ENCODE measurements around the gene RAD51.

The RAD51 gene

DNA sequence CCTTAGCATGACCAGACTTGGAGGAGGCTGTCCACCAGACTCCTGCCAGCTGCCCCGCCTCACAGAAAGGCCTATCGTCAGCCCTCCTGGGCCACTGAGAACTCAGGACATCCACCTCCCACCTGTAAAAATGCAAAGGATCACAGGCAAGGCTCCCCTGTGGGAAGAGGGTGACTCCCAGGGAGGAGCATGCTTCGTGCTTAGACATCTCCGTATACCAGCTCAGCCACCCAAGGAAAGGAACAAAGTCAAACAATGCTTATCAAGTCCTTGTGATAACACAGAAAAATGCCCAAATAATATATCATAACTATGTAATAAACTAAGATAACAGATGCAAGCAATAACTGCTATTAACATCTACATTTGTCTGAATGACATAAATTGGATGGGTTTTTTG is 55.9 kb downstream of the RAD51 start:
- H2BK5ac ChIP-seq (ENCODE audit: low read length) = no peak overlapping the region
- H4K8ac ChIP-seq (ENCODE audit: low read depth, low read length) = no peak overlapping the region
- H2BK120ac ChIP-seq (ENCODE audit: low read depth, low read length) = no peak overlapping the region
- H3K4me2 ChIP-seq (ENCODE audit: insufficient read depth, low read length, poor library complexity, severe bottlenecking) = no peak overlapping the region
- H3K27me3 ChIP-seq (ENCODE audit: control insufficient read depth in 3 of 3, insufficient read depth in 3 of 3, low read depth in 1 of 3, low read length in 3 of 3) = no peaks in the 10 kb centered on the region
- no peak overlapping the region for H4K91ac ChIP-seq (ENCODE audit: low read depth, low read length, poor library complexity)
- H3K23ac ChIP-seq (ENCODE audit: low read depth, low read length, poor library complexity) = no peak overlapping the region
- H3K4me1 ChIP-seq (ENCODE audit: control insufficient read depth in 2 of 2, insufficient read depth in 1 of 2, low read depth in 1 of 2, low read length in 2 of 2) = peaks cover 2 to 3% of the 10 kb centered on the region in 2 donors
- peaks cover 10 to 52% of the 10 kb centered on the region in 2 donors for H3K36me3 ChIP-seq (replicated peaks in 1 of 2; ENCODE audit: control insufficient read depth in 2 of 2, insufficient read depth in 2 of 2, low read length in 2 of 2)
- H3K27ac ChIP-seq (replicated peaks; ENCODE audit: low read length) = no peak overlapping the region
- no peak overlapping the region for H3K14ac ChIP-seq (ENCODE audit: low read length)
- WGBS, 2 donors (ENCODE audit: extremely low coverage in 2 of 2, insufficient read length in 2 of 2, insufficient replicate concordance in 1 of 2) = no CpG with 5 or more reads among the region's 4 CpGs
- H2BK12ac ChIP-seq (ENCODE audit: low read length) = no peak overlapping the region
- H2BK15ac ChIP-seq (ENCODE audit: low read length) = no peak overlapping the region
- no peak overlapping the region for H3K9ac ChIP-seq (ENCODE audit: low read depth, low read length, poor library complexity)
- H3K9me3 ChIP-seq (replicated peaks in 1 of 2; ENCODE audit: control insufficient read depth in 2 of 2, insufficient read depth in 1 of 2, low read depth in 1 of 2, low read length in 2 of 2) = no peaks in the 10 kb centered on the region
- no peak overlapping the region for H3K18ac ChIP-seq (ENCODE audit: low read length)
- peaks cover 8% of the 10 kb centered on the region for H3K79me1 ChIP-seq (ENCODE audit: low read depth, low read length)
- no peak overlapping the region for H3K4ac ChIP-seq (ENCODE audit: low read length)
- DNase-seq (ENCODE audit: low spot score) = no peak
- no peak overlapping the region for H2AK5ac ChIP-seq (ENCODE audit: low read depth, low read length)
- H3K4me3 ChIP-seq (ENCODE audit: low read length in 2 of 2) = no peak overlapping the region
- H2AFZ ChIP-seq (ENCODE audit: low read length) = no peak overlapping the region

DNA sequence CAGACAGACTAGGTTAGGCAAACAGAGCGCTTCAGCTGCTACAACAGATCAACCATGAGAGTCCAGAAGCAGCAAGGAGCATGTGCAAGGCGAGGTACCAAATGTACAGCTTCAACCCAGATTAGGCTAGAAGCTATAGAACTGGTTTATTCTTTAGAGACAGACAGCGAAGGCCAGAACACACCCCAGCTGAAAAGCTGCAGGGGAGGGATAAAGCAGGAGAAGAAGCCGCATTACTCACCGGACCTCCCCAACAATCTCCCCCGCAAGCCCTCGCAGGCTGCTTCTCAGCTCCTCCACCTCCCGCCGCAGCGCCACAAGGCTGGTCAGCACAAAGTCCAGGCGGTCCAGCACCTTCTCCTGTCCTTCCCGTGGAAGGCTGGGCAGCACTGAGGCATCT is 56.8 kb downstream of the RAD51 start:
- no peak overlapping the region for H3K23ac ChIP-seq (ENCODE audit: low read depth, low read length, poor library complexity)
- peaks cover 3 to 6% of the 10 kb centered on the region in 2 donors for H3K4me1 ChIP-seq (ENCODE audit: control insufficient read depth in 2 of 2, insufficient read depth in 1 of 2, low read depth in 1 of 2, low read length in 2 of 2)
- H2BK12ac ChIP-seq (ENCODE audit: low read length) = no peak overlapping the region
- H3K9ac ChIP-seq (ENCODE audit: low read depth, low read length, poor library complexity) = no peak overlapping the region
- no peak overlapping the region for H4K91ac ChIP-seq (ENCODE audit: low read depth, low read length, poor library complexity)
- no peak overlapping the region for H2BK15ac ChIP-seq (ENCODE audit: low read length)
- no peak overlapping the region for H3K18ac ChIP-seq (ENCODE audit: low read length)
- H3K9me3 ChIP-seq (replicated peaks in 1 of 2; ENCODE audit: control insufficient read depth in 2 of 2, insufficient read depth in 1 of 2, low read depth in 1 of 2, low read length in 2 of 2) = no peaks in the 10 kb centered on the region
- H2AK5ac ChIP-seq (ENCODE audit: low read depth, low read length) = no peak overlapping the region
- peaks cover 8% of the 10 kb centered on the region for H3K79me1 ChIP-seq (ENCODE audit: low read depth, low read length)
- no peak overlapping the region for H3K4ac ChIP-seq (ENCODE audit: low read length)
- DNase-seq (ENCODE audit: low spot score) = no peak
- no peak overlapping the region for H3K4me3 ChIP-seq (ENCODE audit: low read length in 2 of 2)
- no peak overlapping the region for H3K14ac ChIP-seq (ENCODE audit: low read length)
- WGBS, 2 donors (ENCODE audit: extremely low coverage in 2 of 2, insufficient read length in 2 of 2, insufficient replicate concordance in 1 of 2) = no CpG with 5 or more reads among the region's 12 CpGs
- H2BK5ac ChIP-seq (ENCODE audit: low read length) = no peak overlapping the region
- H3K27me3 ChIP-seq (ENCODE audit: control insufficient read depth in 3 of 3, insufficient read depth in 3 of 3, low read depth in 1 of 3, low read length in 3 of 3) = no peaks in the 10 kb centered on the region
- H2AFZ ChIP-seq (ENCODE audit: low read length) = no peak overlapping the region
- no peak overlapping the region for H4K8ac ChIP-seq (ENCODE audit: low read depth, low read length)
- H2BK120ac ChIP-seq (ENCODE audit: low read depth, low read length) = no peak overlapping the region
- H3K27ac ChIP-seq (replicated peaks; ENCODE audit: low read length) = no peak overlapping the region
- no peak overlapping the region for H3K4me2 ChIP-seq (ENCODE audit: insufficient read depth, low read length, poor library complexity, severe bottlenecking)
- H3K36me3 ChIP-seq (replicated peaks in 1 of 2; ENCODE audit: control insufficient read depth in 2 of 2, insufficient read depth in 2 of 2, low read length in 2 of 2) = peaks cover 10 to 51% of the 10 kb centered on the region in 2 donors

DNA sequence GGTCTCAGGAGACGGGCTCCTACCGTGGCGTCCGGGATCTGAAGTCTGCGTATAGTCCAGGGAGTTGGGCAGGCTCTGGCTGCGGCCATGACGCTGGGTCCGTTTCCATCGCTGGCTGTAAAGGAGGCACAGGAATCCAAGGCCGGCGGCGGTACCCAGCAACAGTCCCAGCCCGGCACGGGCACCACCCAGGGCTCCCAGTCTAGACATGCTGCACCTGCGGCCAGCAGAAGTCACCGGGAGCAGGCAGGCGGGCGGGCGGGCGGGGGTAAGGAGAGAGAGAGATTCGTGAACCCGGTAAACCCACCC is 59.6 kb downstream of the RAD51 start:
- H4K91ac ChIP-seq (ENCODE audit: low read depth, low read length, poor library complexity) = no peak overlapping the region
- no peak overlapping the region for H2BK12ac ChIP-seq (ENCODE audit: low read length)
- H3K4me1 ChIP-seq (ENCODE audit: control insufficient read depth in 2 of 2, insufficient read depth in 1 of 2, low read depth in 1 of 2, low read length in 2 of 2) = peaks cover 4 to 8% of the 10 kb centered on the region in 2 donors
- WGBS, 2 donors (ENCODE audit: extremely low coverage in 2 of 2, insufficient read length in 2 of 2, insufficient replicate concordance in 1 of 2) = no CpG with 5 or more reads among the region's 22 CpGs
- H3K4ac ChIP-seq (ENCODE audit: low read length) = peak overlapping the region; percentile 84
- H3K27ac ChIP-seq (replicated peaks; ENCODE audit: low read length) = no peak overlapping the region
- H3K9ac ChIP-seq (ENCODE audit: low read depth, low read length, poor library complexity) = peak overlapping the region; percentile 81
- H3K4me2 ChIP-seq (ENCODE audit: insufficient read depth, low read length, poor library complexity, severe bottlenecking) = peak overlapping the region; percentile 83
- peak overlapping the region; percentile 86 to 94 for H3K4me3 ChIP-seq (ENCODE audit: low read length in 2 of 2)
- DNase-seq (ENCODE audit: low spot score) = no peak
- no peak overlapping the region for H2BK120ac ChIP-seq (ENCODE audit: low read depth, low read length)
- H3K23ac ChIP-seq (ENCODE audit: low read depth, low read length, poor library complexity) = peak overlapping the region; percentile 73
- peaks cover 7 to 27% of the 10 kb centered on the region in 2 donors for H3K36me3 ChIP-seq (replicated peaks in 1 of 2; ENCODE audit: control insufficient read depth in 2 of 2, insufficient read depth in 2 of 2, low read length in 2 of 2)
- no peaks in the 10 kb centered on the region for H3K27me3 ChIP-seq (ENCODE audit: control insufficient read depth in 3 of 3, insufficient read depth in 3 of 3, low read depth in 1 of 3, low read length in 3 of 3)
- no peak overlapping the region for H2BK15ac ChIP-seq (ENCODE audit: low read length)
- H3K14ac ChIP-seq (ENCODE audit: low read length) = no peak overlapping the region
- H3K79me1 ChIP-seq (ENCODE audit: low read depth, low read length) = peaks cover 8% of the 10 kb centered on the region
- no peaks in the 10 kb centered on the region for H3K9me3 ChIP-seq (replicated peaks in 1 of 2; ENCODE audit: control insufficient read depth in 2 of 2, insufficient read depth in 1 of 2, low read depth in 1 of 2, low read length in 2 of 2)
- peak overlapping the region; percentile 94 for H2AFZ ChIP-seq (ENCODE audit: low read length)
- no peak overlapping the region for H2BK5ac ChIP-seq (ENCODE audit: low read length)
- H2AK5ac ChIP-seq (ENCODE audit: low read depth, low read length) = no peak overlapping the region
- H3K18ac ChIP-seq (ENCODE audit: low read length) = no peak overlapping the region
- H4K8ac ChIP-seq (ENCODE audit: low read depth, low read length) = no peak overlapping the region

DNA sequence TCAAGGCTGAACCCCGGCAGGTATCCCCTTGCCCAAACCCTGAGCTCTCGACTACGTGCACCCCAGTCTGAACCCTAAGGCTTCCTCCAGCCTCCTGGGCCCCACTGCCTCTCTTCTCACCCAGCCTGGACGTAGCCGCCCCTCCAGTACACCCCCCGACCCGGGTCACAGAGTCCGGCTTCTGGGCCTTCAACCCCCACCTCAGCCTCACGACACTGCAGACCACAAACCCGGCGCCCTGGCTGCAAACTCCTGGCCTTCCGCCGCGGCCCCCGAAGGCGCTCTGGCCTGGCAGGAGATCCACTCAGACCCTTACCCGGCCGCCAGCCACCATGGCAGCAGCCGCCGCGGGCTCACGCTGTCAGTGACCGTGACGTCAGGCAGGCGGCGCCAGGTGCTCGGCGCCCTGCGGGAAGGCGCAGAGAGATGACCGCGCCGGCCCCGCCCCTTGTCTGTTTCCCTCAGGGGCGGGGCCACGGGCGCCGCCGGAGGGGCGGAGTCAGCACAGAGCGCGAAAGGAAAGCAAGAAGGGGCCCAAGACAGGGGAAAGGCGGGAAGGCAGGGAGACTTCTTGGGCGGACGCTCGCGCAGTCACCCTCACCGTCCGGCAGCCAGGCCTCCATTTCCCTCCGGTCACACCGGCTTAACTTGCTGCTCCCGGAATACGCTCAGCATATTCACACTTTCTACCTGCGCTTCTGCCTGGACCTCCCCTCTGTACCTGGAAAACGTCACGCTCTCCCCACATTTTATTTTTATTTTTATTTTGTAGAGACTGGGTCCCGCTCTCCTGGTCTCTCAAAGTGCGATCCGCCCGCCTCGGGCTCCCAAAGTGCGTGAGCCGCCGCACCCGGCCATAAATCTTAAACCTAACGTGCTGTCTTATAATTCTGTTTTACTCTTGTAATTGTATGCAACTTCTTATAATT is 60.2 kb downstream of the RAD51 start, which contains the start of gene RMDN3:
Gene RMDN3, minus strand, starts transcription at position 372 of the 929 bp plus-strand sequence. CDS start 471 bp downstream, outside the sequence.
- H2BK5ac ChIP-seq (ENCODE audit: low read length) = peak within 1 kb of the TSS; percentile 53
- peak within 1 kb of the TSS; percentile 99 for H3K18ac ChIP-seq (ENCODE audit: low read length)
- H3K36me3 ChIP-seq (replicated peaks in 1 of 2; ENCODE audit: control insufficient read depth in 2 of 2, insufficient read depth in 2 of 2, low read length in 2 of 2) = peaks cover 7 to 23% of the 10 kb centered on the region in 2 donors
- no peaks in the 10 kb centered on the region for H3K9me3 ChIP-seq (replicated peaks in 1 of 2; ENCODE audit: control insufficient read depth in 2 of 2, insufficient read depth in 1 of 2, low read depth in 1 of 2, low read length in 2 of 2)
- H2AK5ac ChIP-seq (ENCODE audit: low read depth, low read length) = no peak within 1 kb of the TSS
- no peak within 1 kb of the TSS for H2BK15ac ChIP-seq (ENCODE audit: low read length)
- peak within 1 kb of the TSS; percentile 86 for H3K9ac ChIP-seq (ENCODE audit: low read depth, low read length, poor library complexity)
- peak within 1 kb of the TSS; percentile 71 for H3K14ac ChIP-seq (ENCODE audit: low read length)
- H2BK120ac ChIP-seq (ENCODE audit: low read depth, low read length) = no peak within 1 kb of the TSS
- H4K8ac ChIP-seq (ENCODE audit: low read depth, low read length) = no peak within 1 kb of the TSS
- peak; percentile 96 for DNase-seq (ENCODE audit: low spot score)
- H3K79me1 ChIP-seq (ENCODE audit: low read depth, low read length) = peaks cover 8% of the 10 kb centered on the region
- H3K4me3 ChIP-seq (ENCODE audit: low read length in 2 of 2) = peak within 1 kb of the TSS; percentile 86 to 94
- peaks cover 4 to 8% of the 10 kb centered on the region in 2 donors for H3K4me1 ChIP-seq (ENCODE audit: control insufficient read depth in 2 of 2, insufficient read depth in 1 of 2, low read depth in 1 of 2, low read length in 2 of 2)
- H3K4ac ChIP-seq (ENCODE audit: low read length) = peak within 1 kb of the TSS; percentile 84
- H2AFZ ChIP-seq (ENCODE audit: low read length) = peak within 1 kb of the TSS; percentile 94
- WGBS, 2 donors (ENCODE audit: extremely low coverage in 2 of 2, insufficient read length in 2 of 2, insufficient replicate concordance in 1 of 2) = no CpG with 5 or more reads among the region's 66 CpGs
- H4K91ac ChIP-seq (ENCODE audit: low read depth, low read length, poor library complexity) = no peak within 1 kb of the TSS
- H2BK12ac ChIP-seq (ENCODE audit: low read length) = peak within 1 kb of the TSS; percentile 22
- peak within 1 kb of the TSS; percentile 92 for H3K27ac ChIP-seq (replicated peaks; ENCODE audit: low read length)
- no peaks in the 10 kb centered on the region for H3K27me3 ChIP-seq (ENCODE audit: control insufficient read depth in 3 of 3, insufficient read depth in 3 of 3, low read depth in 1 of 3, low read length in 3 of 3)
- peak within 1 kb of the TSS; percentile 89 for H3K23ac ChIP-seq (ENCODE audit: low read depth, low read length, poor library complexity)
- H3K4me2 ChIP-seq (ENCODE audit: insufficient read depth, low read length, poor library complexity, severe bottlenecking) = peak within 1 kb of the TSS; percentile 83
